HL-60/S4 treated with retinoic acid at 250 ng/mL for 4 days and 3 days (cell line): ENCODE results near the gene CCT3.
"Not testable (repeated sequence)": the region's sequence is repeated elsewhere in the genome, so short reads cannot be mapped to it uniquely, and the experiment has no call there.

Source experiments
- in situ Hi-C: fragments of 300-500 bp; cut with MboI; formaldehyde crosslinking; loops from 2 replicates; pipeline ENCODE4 v1.7.0; 2022; ENCODE audit warnings: low sequenced_read_pairs

The CCT3 gene

GRCh38 chr1:156337052-156337887 is 822 bp downstream of the CCT3 start:
- in situ Hi-C loops, result no loop called here

DNA sequence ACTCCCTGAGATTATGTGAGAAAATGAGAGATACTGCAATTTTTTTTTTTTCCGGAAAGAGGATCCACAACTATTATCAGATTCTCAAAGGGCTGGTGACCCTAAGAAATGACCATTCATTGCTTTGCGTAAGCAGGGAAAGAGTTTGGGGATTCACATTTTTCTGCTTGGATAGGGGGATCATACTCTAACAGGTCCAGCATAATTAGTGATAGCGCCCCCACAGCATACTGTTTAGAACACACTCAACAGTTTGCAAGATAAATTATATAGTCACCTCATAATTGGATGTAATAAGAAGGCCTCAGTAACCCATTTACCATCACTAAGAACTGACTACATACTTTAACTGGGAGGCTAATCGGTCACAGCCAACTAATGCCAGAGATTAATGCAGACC is 1.9 kb downstream of the CCT3 start:
- in situ Hi-C loops, result no loop called here

DNA sequence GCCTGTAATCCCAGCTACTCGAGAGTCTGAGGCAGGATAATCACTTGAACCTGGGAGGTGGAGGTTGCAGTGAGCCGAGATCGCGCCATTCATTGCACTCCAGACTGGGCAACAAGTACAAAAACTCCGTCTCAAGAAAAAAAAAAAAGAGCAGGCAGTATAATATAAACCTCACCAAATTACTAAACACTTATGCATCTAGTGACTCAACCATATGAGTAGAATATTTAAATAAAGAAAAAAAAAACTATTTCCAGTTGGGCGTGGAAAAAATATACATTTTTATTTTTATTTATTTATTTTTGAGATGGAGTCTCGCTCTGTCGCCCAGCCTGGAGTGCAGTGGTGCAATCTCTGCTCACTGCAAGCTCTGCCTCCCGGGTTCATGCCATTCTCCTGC is 14.9 kb downstream of the CCT3 start:
- in situ Hi-C loops, result not testable (repeated sequence)

- in situ Hi-C loops, result no loop called here
These were observed 17.5 kb downstream of the CCT3 start for GRCh38 chr1:156320560-156320959.

DNA sequence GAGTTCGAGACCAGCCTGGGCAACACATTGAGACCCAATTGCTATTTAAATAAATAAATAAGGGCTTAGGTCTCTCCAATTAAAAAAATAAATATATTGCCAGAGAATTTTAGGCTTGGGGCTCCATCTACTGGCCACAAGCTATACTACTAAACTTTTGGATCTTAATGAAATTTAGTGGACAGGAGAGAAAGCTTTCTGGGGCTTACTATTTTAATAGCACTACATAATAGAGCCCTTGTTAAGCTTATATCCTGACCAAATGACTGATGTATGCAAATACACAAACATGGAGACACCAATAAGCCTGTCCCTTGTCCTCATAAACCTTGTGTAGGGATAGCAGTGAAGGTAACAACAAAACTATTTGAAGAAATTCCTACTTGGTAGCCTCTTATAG is 18.4 kb downstream of the CCT3 start:
- in situ Hi-C loops, result no loop called here

- in situ Hi-C loops, result no loop called here
These were observed 21.2 kb downstream of the CCT3 start for GRCh38 chr1:156316909-156317308.

GRCh38 chr1:156310962-156311361 is 27.1 kb downstream of the CCT3 start:
- in situ Hi-C loops, result no loop called here

DNA sequence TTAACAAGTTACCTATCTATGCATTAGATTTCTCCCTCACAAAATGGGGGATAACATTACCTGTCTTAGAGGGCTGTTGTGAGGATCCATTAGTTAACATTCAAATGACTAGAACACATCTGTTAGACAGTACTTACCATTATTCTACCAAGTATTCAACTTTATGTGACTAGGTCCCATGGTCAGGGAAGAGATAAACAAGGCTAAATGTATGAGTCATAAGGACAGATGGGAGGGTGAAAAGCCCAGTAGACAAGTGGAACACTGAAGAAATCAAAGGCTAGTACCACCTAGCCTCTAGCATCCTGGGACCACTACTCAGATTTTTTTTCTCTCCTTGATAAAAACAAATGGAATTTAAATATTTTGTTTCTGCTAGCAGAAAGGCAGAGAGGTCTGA is 30.0 kb downstream of the CCT3 start:
- in situ Hi-C loops, result no loop called here

DNA sequence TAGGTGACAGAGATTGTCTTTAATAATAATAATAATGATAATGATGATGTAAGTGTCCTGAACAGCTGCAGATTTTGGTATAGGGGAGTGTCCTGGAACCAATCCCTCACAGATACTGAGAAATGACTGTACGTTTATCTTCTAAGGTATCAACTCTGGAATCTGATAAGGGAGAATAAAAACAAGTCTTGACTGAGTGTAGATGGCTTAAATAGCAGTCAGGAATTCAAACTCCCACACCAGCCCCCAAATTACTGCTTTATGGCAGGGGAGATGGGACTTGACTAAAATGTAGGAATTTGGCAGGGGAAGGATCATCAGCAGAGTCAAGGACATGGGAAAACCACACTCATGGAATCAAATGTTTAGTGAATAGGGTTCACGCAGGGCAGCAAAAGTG is 32.9 kb downstream of the CCT3 start:
- in situ Hi-C loops, result no loop called here

- in situ Hi-C loops, result no loop called here
These were observed 34.9 kb downstream of the CCT3 start for GRCh38 chr1:156303241-156303640.

DNA sequence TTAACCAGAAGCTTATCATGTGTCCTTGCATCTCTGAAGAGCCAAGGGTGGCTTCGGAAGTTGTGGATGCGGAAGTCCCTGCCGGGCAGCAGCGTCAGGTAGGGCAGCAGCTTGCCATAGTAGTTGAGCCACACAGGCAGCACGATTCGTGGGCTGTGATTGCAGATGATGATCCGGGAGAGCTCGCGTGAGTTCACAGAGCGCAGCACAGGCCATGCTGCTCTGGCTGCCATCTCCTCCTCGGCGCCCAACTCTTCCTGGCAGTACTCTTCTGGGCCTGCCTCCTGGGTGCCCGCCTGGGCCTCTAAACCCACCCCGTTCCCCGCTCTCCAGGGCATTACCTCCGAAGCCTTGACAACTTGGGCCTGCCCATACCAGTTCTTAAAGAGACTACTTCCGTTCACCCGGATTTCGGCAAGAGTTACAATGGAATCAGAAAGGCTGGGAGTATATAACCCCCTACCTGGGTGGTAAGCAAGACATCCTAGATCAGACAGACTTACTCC is 39.2 kb downstream of the CCT3 start, which contains the start of gene VHLL:
Gene VHLL, minus strand, starts transcription at position 456 of the 506 bp plus-strand sequence. Its CDS starts 118 bp downstream, at position 338.
- in situ Hi-C loops, result no loop called here

DNA sequence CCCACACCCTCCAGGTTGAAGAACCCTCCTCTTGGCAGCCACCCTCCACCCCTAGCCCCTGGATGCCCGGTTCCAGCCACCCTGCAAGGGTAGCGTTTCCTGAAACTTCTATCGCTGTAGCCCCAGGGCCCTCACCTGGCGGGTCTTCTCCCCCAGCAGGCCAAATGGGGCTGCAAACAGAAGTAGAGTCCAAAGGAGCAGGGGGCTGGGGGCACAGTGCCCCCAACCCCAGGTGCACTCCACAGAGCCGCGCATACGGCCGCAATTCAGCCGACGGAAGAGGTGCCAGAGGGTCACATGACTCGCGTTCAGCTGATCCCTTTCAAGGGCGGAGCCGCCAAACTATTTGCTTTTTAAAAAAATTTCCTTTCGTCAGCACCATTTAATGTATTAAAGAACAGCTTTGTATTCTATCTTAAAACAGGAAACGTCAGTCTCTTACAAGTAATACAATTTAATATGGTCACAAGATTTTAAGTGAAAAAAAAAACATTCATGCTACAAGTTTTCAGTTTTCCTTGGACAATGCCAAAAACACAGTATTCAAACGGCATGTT is 42.6 kb downstream of the CCT3 start, which contains the start of gene GLMP:
Gene GLMP, minus strand, starts transcription at position 289 of the 557 bp plus-strand sequence. Its CDS starts 34 bp downstream, at position 255.
- in situ Hi-C loops, result no loop called here

DNA sequence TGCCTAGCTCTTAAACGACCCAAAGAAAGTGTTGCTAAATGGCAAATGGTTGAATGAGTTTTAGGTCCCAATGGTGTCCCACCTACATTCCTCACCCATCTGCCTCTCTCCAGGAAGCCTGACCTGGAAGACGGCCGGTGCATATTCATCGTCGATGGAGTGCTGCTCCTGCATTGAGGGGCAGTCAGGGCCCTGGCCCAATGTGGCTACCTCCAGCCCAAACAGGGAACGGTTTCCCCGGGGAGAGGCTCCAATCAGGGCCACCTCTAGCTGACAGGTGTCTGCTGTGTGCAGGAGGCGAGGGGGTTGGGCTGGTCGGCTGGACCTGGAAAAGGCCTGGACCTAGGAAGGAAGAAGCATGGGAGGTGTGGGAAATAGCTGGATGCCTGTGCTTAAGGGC is 44.2 kb downstream of the CCT3 start:
- in situ Hi-C loops, result no loop called here

- in situ Hi-C loops, result no loop called here
These were observed 45.0 kb downstream of the CCT3 start for GRCh38 chr1:156293098-156293434.

- in situ Hi-C loops, result no loop called here
These were observed 46.6 kb downstream of the CCT3 start for GRCh38 chr1:156291226-156292061.

DNA sequence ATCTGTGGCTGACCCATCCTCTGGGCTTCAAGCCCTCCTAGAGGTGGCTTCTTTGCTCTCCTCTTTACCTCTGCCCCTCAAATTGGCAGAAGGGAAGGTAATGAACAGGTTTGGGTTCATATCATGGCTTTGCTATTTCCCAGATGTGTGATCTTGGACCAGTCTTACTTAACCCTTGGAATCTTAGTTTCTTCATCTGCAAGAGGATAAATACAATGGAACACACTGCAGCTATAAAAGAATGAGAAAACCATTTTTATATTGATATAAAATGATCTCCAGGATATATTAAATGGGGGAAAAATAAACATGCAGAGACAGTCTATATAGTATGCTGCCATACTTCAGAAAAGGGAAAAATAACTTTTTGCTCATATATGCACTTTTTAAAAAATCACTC is 48.2 kb downstream of the CCT3 start:
- in situ Hi-C loops, result no loop called here

GRCh38 chr1:156286061-156286460 is 52.0 kb downstream of the CCT3 start:
- in situ Hi-C loops, result no loop called here

GRCh38 chr1:156285437-156285836 is 52.7 kb downstream of the CCT3 start:
- in situ Hi-C loops, result no loop called here

- in situ Hi-C loops, result no loop called here
These were observed 53.3 kb downstream of the CCT3 start for GRCh38 chr1:156284757-156285156.

- in situ Hi-C loops, result no loop called here
These were observed 54.0 kb downstream of the CCT3 start, which contains the start of gene TMEM79 for GRCh38 chr1:156284112-156284511. Gene TMEM79 (plus strand): TSS chr1:156284325. CDS start chr1:156285227, 902 bp downstream.

GRCh38 chr1:156283521-156283920 is 54.6 kb downstream of the CCT3 start:
- in situ Hi-C loops, result no loop called here
